GM10266 (cell line): ENCODE results near the gene TXNDC5.

ENCODE experiments used
- DNase-seq: peaks from one replicate; pipeline ENCODE4 v3.0.0; 2012; ENCODE audit errors: extremely low spot score
- CTCF ChIP-seq: IDR thresholded peaks from 2 replicates; pipeline ENCODE4 v1.5.1; 2012; ENCODE audit warnings: mild to moderate bottlenecking, low read depth; ENCODE audit not compliant: control insufficient read depth, insufficient read depth; ENCODE audit errors: missing control alignments

Gene TXNDC5

DNA sequence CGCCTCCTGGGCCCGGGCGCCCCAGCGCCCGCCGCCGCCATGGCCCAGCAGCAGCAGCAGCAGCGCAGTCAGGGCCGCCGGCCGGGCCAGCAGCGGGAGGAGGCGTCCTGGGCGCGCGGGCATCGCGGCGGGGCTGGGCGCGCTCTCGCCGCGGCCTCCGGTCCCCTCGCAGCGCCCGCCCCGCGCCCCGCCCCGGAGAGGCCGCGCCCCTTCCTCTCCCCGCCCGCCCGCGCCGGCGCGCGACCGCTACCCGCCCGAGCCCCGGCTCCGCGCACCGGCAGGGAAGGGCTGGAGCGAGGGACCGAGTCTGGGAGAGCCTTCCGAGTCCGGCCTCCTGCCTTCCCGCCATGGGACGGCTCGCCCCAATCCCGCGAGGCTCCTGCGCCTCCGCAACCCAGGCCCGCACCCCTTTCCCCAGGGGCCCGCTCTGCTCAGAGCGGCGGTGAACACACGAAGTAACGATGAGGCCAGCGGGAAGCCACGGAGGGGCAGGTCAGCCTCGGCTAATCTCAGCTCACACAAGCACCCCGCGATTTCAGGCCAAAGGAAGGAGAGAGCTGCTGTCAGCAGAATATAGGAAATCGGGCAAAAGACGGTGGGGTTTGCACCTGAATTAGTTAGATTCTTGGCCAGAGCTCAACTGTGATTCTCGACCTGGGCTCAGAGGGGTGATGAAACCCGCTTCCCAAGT lies at the start of gene TXNDC5:
Gene TXNDC5, minus strand, starts transcription at position 135 of the 691 bp plus-strand sequence. Its CDS starts 12 bp downstream, at position 123.
- DNase-seq: peak; percentile 94

GRCh38 chr6:7960141-7960540 lies 49.6 kb upstream of the TXNDC5 start:
- DNase-seq: no peak
- TF ChIP-seq CTCF: no peak

More for the DNA sequence above, at the start of gene TXNDC5:
- TF ChIP-seq CTCF: no peak

DNA sequence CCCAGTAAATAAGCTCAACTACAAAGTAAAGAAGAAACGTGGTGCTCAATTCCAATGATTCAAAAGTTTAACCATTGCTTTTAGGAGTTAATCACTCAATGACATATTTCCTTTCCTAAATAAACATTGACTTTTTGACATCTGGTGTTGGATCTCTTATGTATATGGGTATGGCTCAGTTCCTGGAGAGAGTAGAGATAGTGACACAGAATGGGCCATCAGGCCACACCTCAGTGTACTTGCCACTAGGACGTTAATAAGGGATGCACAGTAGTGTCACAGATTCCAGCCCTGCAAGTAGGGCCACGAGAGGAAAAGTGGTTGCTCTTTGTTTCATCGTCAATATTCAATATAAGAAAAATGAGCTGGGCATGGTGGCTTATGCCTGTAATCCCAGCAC lies 48.9 kb upstream of the TXNDC5 start:
- DNase-seq: no peak
- TF ChIP-seq CTCF: no peak

DNA sequence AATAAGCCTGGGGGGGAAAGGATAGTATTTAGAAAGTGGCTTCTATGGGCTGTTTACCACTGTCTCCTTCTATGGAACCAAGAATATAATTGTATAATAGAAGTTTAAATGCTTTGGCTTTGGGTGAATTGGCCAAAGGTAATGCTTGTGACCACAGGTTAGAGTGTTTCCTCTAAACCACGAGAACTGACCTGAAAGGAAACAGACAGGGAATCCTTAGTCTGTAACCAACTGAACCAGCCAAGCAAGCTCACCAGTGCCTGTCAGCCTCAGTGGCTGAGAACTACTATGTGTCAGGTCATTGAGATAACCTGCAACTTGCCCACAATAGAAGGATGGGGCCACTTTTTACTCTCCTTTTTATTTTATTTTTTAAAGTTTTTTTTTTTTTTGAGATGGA lies 47.9 kb upstream of the TXNDC5 start:
- no peak for TF ChIP-seq CTCF

GRCh38 chr6:7956257-7956656 lies 45.7 kb upstream of the TXNDC5 start:
- no peak for DNase-seq
- no peak for TF ChIP-seq CTCF

More for the DNA sequence above, 47.9 kb upstream of the TXNDC5 start:
- no peak for DNase-seq

GRCh38 chr6:7954477-7955200 lies 44.1 kb upstream of the TXNDC5 start:
- TF ChIP-seq CTCF: no peak
- DNase-seq: no peak

DNA sequence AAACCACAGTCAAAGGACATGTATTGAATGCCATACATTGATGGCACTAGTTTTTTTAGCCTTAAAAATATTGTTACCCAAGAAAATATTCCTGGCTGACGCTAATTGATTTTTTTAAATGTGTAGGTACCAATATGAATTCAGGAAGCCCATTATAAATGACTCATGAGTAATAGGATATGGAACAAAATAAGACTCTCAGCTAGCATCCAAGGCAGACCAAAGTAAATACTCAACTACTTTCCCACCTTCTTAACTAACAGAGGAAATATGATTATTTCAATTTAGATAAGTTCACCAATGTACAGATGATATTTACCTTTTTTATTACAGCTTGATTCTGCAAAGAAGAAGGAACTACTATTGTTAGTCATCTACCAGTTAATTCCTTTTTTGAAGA lies 43.2 kb upstream of the TXNDC5 start:
- DNase-seq: no peak
- TF ChIP-seq CTCF: no peak
